Measurements from ENCODE around the gene FADD. TPM values are rescaled to one million over a fixed set of nuclear protein-coding genes. Genes with fewer than 3 reads are reported as not detected.
"Not testable (repeated sequence)": the region's sequence is repeated elsewhere in the genome, so short reads cannot be mapped to it uniquely, and the experiment has no call there.

FADD gene
- polyA plus RNA-seq, 3 donors, result 5.4 to 9.5 (median 7.7) TPM

- H3K9ac ChIP-seq (ENCODE audit: insufficient read depth, low read length, poor library complexity, severe bottlenecking); H3K79me2 ChIP-seq (ENCODE audit: insufficient read depth, low read length); H3K9me3 Mint-ChIP-seq; intact Hi-C loops (cut with micrococcal nuclease); H4K20me1 ChIP-seq (ENCODE audit: insufficient read depth, low read length); H3K4me2 ChIP-seq (replicated peaks; ENCODE audit: extremely low read depth, low read length, poor library complexity, severe bottlenecking); H3K27ac ChIP-seq (ENCODE audit: low read depth in 1 of 2, low read length in 2 of 2); H2AFZ ChIP-seq (ENCODE audit: insufficient read depth, low read depth, low read length, poor library complexity, severe bottlenecking); H3K36me3 Mint-ChIP-seq; H3K27me3 ChIP-seq (ENCODE audit: control insufficient read depth in 2 of 2, insufficient read depth in 2 of 2, low read length in 2 of 2); H3K4me3 Mint-ChIP-seq; H3K36me3 ChIP-seq (replicated peaks in 1 of 2; ENCODE audit: control insufficient read depth in 1 of 2, insufficient read depth in 2 of 2, low read length in 2 of 2); H3K4me3 ChIP-seq (replicated peaks in 1 of 3; ENCODE audit: low read depth in 2 of 3, low read length in 3 of 3); DNase-seq; H3K9me3 ChIP-seq (replicated peaks in 1 of 2; ENCODE audit: control insufficient read depth in 1 of 2, insufficient read depth in 1 of 2, low read length in 2 of 2); H3K4me1 ChIP-seq (ENCODE audit: control insufficient read depth in 1 of 2, insufficient read depth in 2 of 2, low read length in 2 of 2): not testable (repeated sequence)
- WGBS (ENCODE audit: insufficient coverage), result 75% methylated on average over 5 of the region's 8 CpGs
- Mint-ChIP-seq H3K27me3 (ENCODE audit: low read depth in 3 of 3) (peaks cover 18 to 20% (median 20%) of the 10 kb centered on the region in 3 donors), H3K27ac (peak overlapping the region in 1 of 7 donors; percentile 6), H3K4me1 (peaks cover 20% of the 10 kb centered on the region)
Observed at GRCh38 chr11:70218076-70218475, 15.0 kb downstream of the FADD start.

- H3K4me3 Mint-ChIP-seq, result no peak overlapping the region
- no peak overlapping the region for H3K4me3 ChIP-seq (replicated peaks in 1 of 3; ENCODE audit: low read depth in 2 of 3, low read length in 3 of 3)
Observed at GRCh38 chr11:70220136-70220535, 17.0 kb downstream of the FADD start.

More at GRCh38 chr11:70220136-70220535, 17.0 kb downstream of the FADD start:
- Histone ChIP-seq H3K36me3 (replicated peaks in 1 of 2; ENCODE audit: control insufficient read depth in 1 of 2, insufficient read depth in 2 of 2, low read length in 2 of 2) (no peaks in the 10 kb centered on the region), H3K4me1 (ENCODE audit: control insufficient read depth in 1 of 2, insufficient read depth in 2 of 2, low read length in 2 of 2) (peaks cover 4 to 9% of the 10 kb centered on the region in 2 donors), H3K9ac (ENCODE audit: insufficient read depth, low read length, poor library complexity, severe bottlenecking) (no peak overlapping the region), H3K4me2 (replicated peaks; ENCODE audit: extremely low read depth, low read length, poor library complexity, severe bottlenecking) (no peak overlapping the region), H3K27ac (ENCODE audit: low read depth in 1 of 2, low read length in 2 of 2) (no peak overlapping the region), H2AFZ (ENCODE audit: insufficient read depth, low read depth, low read length, poor library complexity, severe bottlenecking) (no peak overlapping the region), H4K20me1 (ENCODE audit: insufficient read depth, low read length) (no peaks in the 10 kb centered on the region), H3K9me3 (replicated peaks in 1 of 2; ENCODE audit: control insufficient read depth in 1 of 2, insufficient read depth in 1 of 2, low read length in 2 of 2) (no peaks in the 10 kb centered on the region), H3K79me2 (ENCODE audit: insufficient read depth, low read length) (no peaks in the 10 kb centered on the region), H3K27me3 (ENCODE audit: control insufficient read depth in 2 of 2, insufficient read depth in 2 of 2, low read length in 2 of 2) (no peaks in the 10 kb centered on the region)
- no peak for DNase-seq
- intact Hi-C loops (cut with micrococcal nuclease), result no loop called here
- Mint-ChIP-seq H3K36me3 (no peaks in the 10 kb centered on the region), H3K4me1 (peaks cover 20% of the 10 kb centered on the region), H3K27ac (no peak overlapping the region), H3K9me3 (no peaks in the 10 kb centered on the region), H3K27me3 (ENCODE audit: low read depth in 3 of 3) (peaks cover 23 to 33% (median 30%) of the 10 kb centered on the region in 3 donors)
- TF ChIP-seq CTCF (IDR thresholded peaks at IDR 0.05), result no peak
- 24% methylated on average over 2 of the region's 3 CpGs for WGBS (ENCODE audit: insufficient coverage)
